ENCODE measurements around the gene ITPR2.

DNA sequence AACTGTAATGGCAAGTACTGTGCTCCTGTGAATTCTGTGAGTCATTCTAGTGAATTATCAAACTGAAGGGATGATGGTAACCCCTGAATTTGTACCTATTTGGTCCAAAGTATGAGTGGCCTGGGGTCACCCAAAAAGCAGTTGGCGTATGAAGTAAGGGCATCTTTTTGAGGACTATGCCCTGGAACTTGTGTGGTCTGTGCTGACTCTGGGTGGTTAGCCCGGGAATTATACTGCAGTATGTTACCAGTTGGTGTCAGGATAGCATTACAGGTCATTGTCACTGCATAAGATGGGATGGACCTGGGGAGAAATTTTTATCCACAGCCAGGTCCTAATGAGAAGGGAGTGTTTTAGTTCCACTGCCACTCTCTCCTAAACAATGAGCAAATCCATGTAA lies 462.9 kb downstream of the ITPR2 start:
- TF ChIP-seq, protein P1, sequence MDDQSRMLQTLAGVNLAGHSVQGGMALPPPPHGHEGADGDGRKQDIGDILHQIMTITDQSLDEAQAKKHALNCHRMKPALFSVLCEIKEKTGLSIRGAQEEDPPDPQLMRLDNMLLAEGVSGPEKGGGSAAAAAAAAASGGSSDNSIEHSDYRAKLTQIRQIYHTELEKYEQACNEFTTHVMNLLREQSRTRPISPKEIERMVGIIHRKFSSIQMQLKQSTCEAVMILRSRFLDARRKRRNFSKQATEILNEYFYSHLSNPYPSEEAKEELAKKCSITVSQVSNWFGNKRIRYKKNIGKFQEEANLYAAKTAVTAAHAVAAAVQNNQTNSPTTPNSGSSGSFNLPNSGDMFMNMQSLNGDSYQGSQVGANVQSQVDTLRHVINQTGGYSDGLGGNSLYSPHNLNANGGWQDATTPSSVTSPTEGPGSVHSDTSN (IDR thresholded peaks at IDR 0.05): no peak
- TF ChIP-seq, protein P2, sequence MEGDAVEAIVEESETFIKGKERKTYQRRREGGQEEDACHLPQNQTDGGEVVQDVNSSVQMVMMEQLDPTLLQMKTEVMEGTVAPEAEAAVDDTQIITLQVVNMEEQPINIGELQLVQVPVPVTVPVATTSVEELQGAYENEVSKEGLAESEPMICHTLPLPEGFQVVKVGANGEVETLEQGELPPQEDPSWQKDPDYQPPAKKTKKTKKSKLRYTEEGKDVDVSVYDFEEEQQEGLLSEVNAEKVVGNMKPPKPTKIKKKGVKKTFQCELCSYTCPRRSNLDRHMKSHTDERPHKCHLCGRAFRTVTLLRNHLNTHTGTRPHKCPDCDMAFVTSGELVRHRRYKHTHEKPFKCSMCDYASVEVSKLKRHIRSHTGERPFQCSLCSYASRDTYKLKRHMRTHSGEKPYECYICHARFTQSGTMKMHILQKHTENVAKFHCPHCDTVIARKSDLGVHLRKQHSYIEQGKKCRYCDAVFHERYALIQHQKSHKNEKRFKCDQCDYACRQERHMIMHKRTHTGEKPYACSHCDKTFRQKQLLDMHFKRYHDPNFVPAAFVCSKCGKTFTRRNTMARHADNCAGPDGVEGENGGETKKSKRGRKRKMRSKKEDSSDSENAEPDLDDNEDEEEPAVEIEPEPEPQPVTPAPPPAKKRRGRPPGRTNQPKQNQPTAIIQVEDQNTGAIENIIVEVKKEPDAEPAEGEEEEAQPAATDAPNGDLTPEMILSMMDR (IDR thresholded peaks at IDR 0.05): no peak
- TF ChIP-seq HEYL (CRISPR knock-in tag; IDR thresholded peaks at IDR 0.05): no peak
- TF ChIP-seq BHLHE40 (IDR thresholded peaks at IDR 0.05; ENCODE audit: low read depth, low read length): no peak

Measured in A549 (cell line).